Neural progenitor cell (in vitro differentiated cells): Measurements from ENCODE around the gene CERS1. TPM values are rescaled to one million over a fixed set of nuclear protein-coding genes. Genes with fewer than 3 reads are reported as not detected.
A peak's percentile ranks its signal among the peaks of the same experiment; 100 is the strongest.

Experiments
- DNase-seq: peaks from one replicate; pipeline ENCODE4 v3.0.0-alpha.2; 2016; ENCODE audit warnings: low spot score
- H2AFZ ChIP-seq: fragments of 200-600 bp; sonication (generic); replicated peaks from 2 replicates; pipeline ENCODE4 v1.6.1; 2016; ENCODE audit warnings: antibody characterized with exemption
- H3F3A ChIP-seq: fragments of 200-600 bp; sonication (generic); 2 replicates; pipeline ENCODE4 v1.6.1; 2016; ENCODE audit warnings: antibody characterized with exemption, low read depth
- H3K27ac ChIP-seq: fragments of 200-600 bp; sonication (generic); 2 replicates; pipeline ENCODE4 v1.5.1; 2016; ENCODE audit warnings: mild to moderate bottlenecking
- H3K27me3 ChIP-seq: fragments of 200-600 bp; sonication (generic); 2 replicates; pipeline ENCODE4 v1.6.1; 2016; ENCODE audit warnings: mild to moderate bottlenecking, moderate library complexity
- H3K36me3 ChIP-seq: fragments of 200-600 bp; sonication (generic); 2 replicates; pipeline ENCODE4 v1.5.1; 2016
- H3K4me1 ChIP-seq: fragments of 200-600 bp; sonication (generic); 2 replicates; pipeline ENCODE4 v1.6.1; 2016; ENCODE audit warnings: mixed run types
- H3K4me2 ChIP-seq: fragments of 200-600 bp; sonication (generic); 2 replicates; pipeline ENCODE4 v1.6.1; 2016
- H3K4me3 ChIP-seq: fragments of 200-600 bp; sonication (generic); 2 replicates; pipeline ENCODE4 v1.5.1; 2016
- H3K79me2 ChIP-seq: fragments of 200-600 bp; sonication (generic); 2 replicates; pipeline ENCODE4 v1.6.1; 2016; ENCODE audit warnings: low read depth
- H3K9ac ChIP-seq: fragments of 200-600 bp; sonication (generic); 2 replicates; pipeline ENCODE4 v1.6.1; 2016
- H3K9me3 ChIP-seq: fragments of 200-600 bp; sonication (generic); 2 replicates; pipeline ENCODE4 v1.5.1; 2016; ENCODE audit warnings: low read depth
- H4K20me1 ChIP-seq: fragments of 200-600 bp; sonication (generic); 2 replicates; pipeline ENCODE4 v1.6.1; 2016; ENCODE audit warnings: low read depth
- H3K27ac Mint-ChIP-seq: 3 replicates; pipeline ENCODE4 v1.8.0; 2021; ENCODE audit warnings: mixed read lengths
- H3K27me3 Mint-ChIP-seq: 2 replicates; pipeline ENCODE4 v1.8.0; 2022; ENCODE audit warnings: low read depth, mild to moderate bottlenecking, inconsistent platforms, moderate library complexity, mixed read lengths; ENCODE audit not compliant: insufficient read depth
- H3K36me3 Mint-ChIP-seq: 3 replicates; pipeline ENCODE4 v1.8.0; 2021; ENCODE audit warnings: mixed read lengths
- H3K4me1 Mint-ChIP-seq: 3 replicates; pipeline ENCODE4 v1.8.0; 2021; ENCODE audit warnings: mixed read lengths
- H3K4me3 Mint-ChIP-seq: 3 replicates; pipeline ENCODE4 v1.8.0; 2021; ENCODE audit warnings: mild to moderate bottlenecking, moderate library complexity, mixed read lengths
- H3K9me3 Mint-ChIP-seq: 3 replicates; pipeline ENCODE4 v1.8.0; 2020; ENCODE audit warnings: mixed read lengths
- EZH2 ChIP-seq: fragments of 200-600 bp; sonication (generic); IDR thresholded peaks from 2 replicates; pipeline ENCODE4 v1.6.1; 2017; ENCODE audit warnings: antibody characterized with exemption, mild to moderate bottlenecking, moderate library complexity
- EZH2phosphoT487 ChIP-seq: fragments of 200-600 bp; sonication (generic); IDR thresholded peaks from 2 replicates; pipeline ENCODE4 v1.6.1; 2017; ENCODE audit warnings: antibody characterized with exemption
- total RNA-seq: library from RNA; depleted of rRNA; stranded (reverse); fragments of >200 nt; gene quantifications from 2 replicates; pipeline ENCODE4 v1.2.3, GENCODE V29; 2015; ENCODE audit warnings: low replicate concordance
- TF ChIP-seq, protein P1 (sequence below): fragments of 200-600 bp; sonication (generic); IDR thresholded peaks from 2 replicates; pipeline ENCODE4 v1.5.1; 2017; ENCODE audit warnings: antibody characterized with exemption, mild to moderate bottlenecking

The CERS1 gene
- total RNA-seq, 1 donor from 2014 or later: 1.9 TPM

DNA sequence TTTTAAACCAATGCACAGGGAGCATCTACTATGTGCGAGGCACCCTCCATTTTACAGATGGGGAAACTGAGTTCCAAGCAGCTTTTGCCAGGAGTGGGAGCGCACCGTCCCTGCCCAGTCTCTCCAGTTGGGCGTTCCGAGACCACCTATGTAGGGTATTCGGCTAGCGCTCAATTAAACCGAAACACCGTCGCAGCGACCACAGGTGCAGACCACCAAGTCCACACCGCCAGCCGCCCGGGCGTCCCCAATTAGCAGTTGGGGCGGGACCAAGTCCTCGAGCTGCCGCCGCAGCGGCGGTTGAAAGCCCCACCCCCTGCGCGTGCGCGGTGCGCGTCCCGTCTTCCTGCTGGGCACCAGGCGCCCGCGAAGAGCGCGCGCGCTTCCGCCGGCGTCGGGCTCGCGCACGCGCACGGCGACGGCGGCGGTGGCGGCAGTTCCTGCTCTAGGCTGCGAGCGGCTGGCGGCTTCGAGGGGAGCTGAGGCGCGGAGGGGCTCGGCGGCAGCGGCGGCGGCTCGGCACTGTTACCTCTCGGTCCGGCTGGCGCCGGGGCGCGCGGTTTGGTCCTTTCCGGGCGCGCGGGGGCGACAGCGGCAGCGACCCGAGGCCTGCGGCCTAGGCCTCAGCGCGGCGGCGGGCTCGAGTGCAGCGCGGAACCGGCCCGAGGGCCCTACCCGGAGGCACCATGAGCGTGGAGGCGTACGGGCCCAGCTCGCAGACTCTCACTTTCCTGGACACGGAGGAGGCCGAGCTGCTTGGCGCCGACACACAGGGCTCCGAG lies 64.2 kb downstream of the CERS1 start, which contains the start of gene UPF1:
Gene UPF1 (plus strand): TSS at position 436 of the 782 bp plus-strand sequence. CDS start 251 bp downstream, at position 687.
- Mint-ChIP-seq H3K27me3 (peaks cover 15% of the 10 kb centered on the region), H3K36me3 (peaks cover 17% of the 10 kb centered on the region), H3K4me1 (peaks cover 32% of the 10 kb centered on the region), H3K27ac (peak within 1 kb of the TSS; percentile 78), H3K4me3 (peak within 1 kb of the TSS; percentile 97), H3K9me3 (peaks cover 7% of the 10 kb centered on the region)
- Histone ChIP-seq H3K4me3 (peak within 1 kb of the TSS; percentile 65), H3K27me3 (peaks cover 38% of the 10 kb centered on the region), H3K79me2 (peaks cover 48% of the 10 kb centered on the region), H3K36me3 (no peaks in the 10 kb centered on the region), H2AFZ (peak within 1 kb of the TSS; percentile 55), H3K9me3 (no peaks in the 10 kb centered on the region), H3K4me2 (peak within 1 kb of the TSS; percentile 92), H3K27ac (no peak within 1 kb of the TSS), H4K20me1 (peaks cover 45% of the 10 kb centered on the region), H3K4me1 (peaks cover 16% of the 10 kb centered on the region), H3K9ac (peak within 1 kb of the TSS; percentile 72), H3F3A (peaks cover 13% of the 10 kb centered on the region)
- DNase-seq: peak; percentile 98
- TF ChIP-seq, protein P1, sequence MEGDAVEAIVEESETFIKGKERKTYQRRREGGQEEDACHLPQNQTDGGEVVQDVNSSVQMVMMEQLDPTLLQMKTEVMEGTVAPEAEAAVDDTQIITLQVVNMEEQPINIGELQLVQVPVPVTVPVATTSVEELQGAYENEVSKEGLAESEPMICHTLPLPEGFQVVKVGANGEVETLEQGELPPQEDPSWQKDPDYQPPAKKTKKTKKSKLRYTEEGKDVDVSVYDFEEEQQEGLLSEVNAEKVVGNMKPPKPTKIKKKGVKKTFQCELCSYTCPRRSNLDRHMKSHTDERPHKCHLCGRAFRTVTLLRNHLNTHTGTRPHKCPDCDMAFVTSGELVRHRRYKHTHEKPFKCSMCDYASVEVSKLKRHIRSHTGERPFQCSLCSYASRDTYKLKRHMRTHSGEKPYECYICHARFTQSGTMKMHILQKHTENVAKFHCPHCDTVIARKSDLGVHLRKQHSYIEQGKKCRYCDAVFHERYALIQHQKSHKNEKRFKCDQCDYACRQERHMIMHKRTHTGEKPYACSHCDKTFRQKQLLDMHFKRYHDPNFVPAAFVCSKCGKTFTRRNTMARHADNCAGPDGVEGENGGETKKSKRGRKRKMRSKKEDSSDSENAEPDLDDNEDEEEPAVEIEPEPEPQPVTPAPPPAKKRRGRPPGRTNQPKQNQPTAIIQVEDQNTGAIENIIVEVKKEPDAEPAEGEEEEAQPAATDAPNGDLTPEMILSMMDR: peak; percentile 7
- no peak for TF ChIP-seq EZH2phosphoT487

DNA sequence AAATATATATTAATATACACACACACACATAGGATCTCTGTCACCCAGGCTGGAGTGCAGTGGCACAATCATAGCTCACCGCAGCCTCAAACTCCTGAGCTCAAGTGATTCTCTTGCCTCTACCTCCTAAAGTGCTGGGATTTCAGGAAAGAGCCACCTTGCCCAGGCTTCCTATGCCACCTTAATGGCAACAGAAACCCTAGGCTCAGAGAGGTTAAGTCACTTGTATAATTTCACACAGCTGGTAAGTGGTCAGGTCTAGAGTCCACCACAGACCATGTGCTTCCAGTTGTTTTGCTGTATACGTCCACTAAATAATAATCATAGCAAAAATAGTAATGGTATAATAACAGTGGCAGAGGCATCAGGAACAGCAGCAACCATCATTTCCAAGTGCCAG lies 65.5 kb downstream of the CERS1 start:
- H3K36me3 ChIP-seq: no peaks in the 10 kb centered on the region
- no peak overlapping the region for H2AFZ ChIP-seq
- peaks cover 36% of the 10 kb centered on the region for H3K79me2 ChIP-seq
- H3K4me2 ChIP-seq: no peak overlapping the region
- H3K27ac Mint-ChIP-seq: no peak overlapping the region
- H3K4me1 Mint-ChIP-seq: peaks cover 25% of the 10 kb centered on the region
- no peak overlapping the region for H3K9ac ChIP-seq
- H3K9me3 Mint-ChIP-seq: peaks cover 13% of the 10 kb centered on the region
- no peaks in the 10 kb centered on the region for H3K9me3 ChIP-seq
- peaks cover 32% of the 10 kb centered on the region for H4K20me1 ChIP-seq
- peaks cover 9% of the 10 kb centered on the region for H3K36me3 Mint-ChIP-seq
- no peak overlapping the region for H3K4me3 ChIP-seq
- peaks cover 15% of the 10 kb centered on the region for H3K27me3 Mint-ChIP-seq
- no peak for DNase-seq
- peak overlapping the region; percentile 62 for H3K4me3 Mint-ChIP-seq
- peaks cover 13% of the 10 kb centered on the region for H3F3A ChIP-seq
- H3K27ac ChIP-seq: no peak overlapping the region
- TF ChIP-seq EZH2phosphoT487 (no peak), EZH2 (no peak)
- TF ChIP-seq, protein P1: no peak
- H3K27me3 ChIP-seq: peaks cover 47% of the 10 kb centered on the region
- peaks cover 16% of the 10 kb centered on the region for H3K4me1 ChIP-seq

DNA sequence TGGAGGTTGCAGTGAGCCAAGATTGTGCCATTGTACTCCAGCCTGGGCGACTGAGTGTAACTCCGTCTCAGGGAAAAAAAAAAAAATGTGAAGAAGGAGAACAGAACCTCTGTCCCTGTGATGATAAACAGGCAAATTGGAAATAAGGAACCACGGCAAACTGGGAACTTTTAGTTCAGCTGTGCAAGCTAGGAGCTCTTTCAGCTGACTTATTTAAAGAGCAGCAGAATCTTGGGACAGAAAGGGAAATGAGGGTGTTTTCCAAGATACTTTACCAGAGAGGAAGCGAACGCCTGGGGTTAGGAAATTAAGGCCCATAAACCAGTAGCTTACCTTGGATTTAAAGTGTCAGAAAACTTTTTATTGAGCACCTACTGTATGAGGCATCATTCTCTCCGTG lies 67.2 kb downstream of the CERS1 start:
- Mint-ChIP-seq H3K4me1 (peaks cover 11% of the 10 kb centered on the region), H3K36me3 (peaks cover under 1% of the 10 kb centered on the region), H3K4me3 (no peak overlapping the region), H3K27me3 (peaks cover 15% of the 10 kb centered on the region), H3K9me3 (peaks cover 13% of the 10 kb centered on the region), H3K27ac (no peak overlapping the region)
- H3K4me2 ChIP-seq: no peak overlapping the region
- no peaks in the 10 kb centered on the region for H3K36me3 ChIP-seq
- H2AFZ ChIP-seq: no peak overlapping the region
- H3K9ac ChIP-seq: no peak overlapping the region
- no peak overlapping the region for H3K27ac ChIP-seq
- H4K20me1 ChIP-seq: peaks cover 15% of the 10 kb centered on the region
- H3K27me3 ChIP-seq: peaks cover 47% of the 10 kb centered on the region
- no peak for TF ChIP-seq EZH2
- TF ChIP-seq, protein P1: no peak
- TF ChIP-seq EZH2phosphoT487: no peak
- peaks cover 19% of the 10 kb centered on the region for H3K79me2 ChIP-seq
- peaks cover 7% of the 10 kb centered on the region for H3K4me1 ChIP-seq
- no peaks in the 10 kb centered on the region for H3K9me3 ChIP-seq
- peaks cover 3% of the 10 kb centered on the region for H3F3A ChIP-seq
- H3K4me3 ChIP-seq: no peak overlapping the region
- DNase-seq: no peak

Other genes with a start within 250 kb of the CERS1 start
- gene CRTC1, start 212.5 kb downstream of the CERS1 start, total RNA-seq: 2.4 and 5.7 TPM in 2 replicates
- not detected in 2 replicates for gene COMP, start 104.9 kb downstream of the CERS1 start, total RNA-seq
- gene UPF1, start 64.2 kb downstream of the CERS1 start, total RNA-seq: 65.2 and 69.8 TPM in 2 replicates
- gene COPE, start 23.2 kb upstream of the CERS1 start, total RNA-seq: 95.2 and 225 TPM in 2 replicates
- 19.9 and 23.4 TPM in 2 replicates for gene DDX49, start 23.6 kb upstream of the CERS1 start, total RNA-seq
- gene HOMER3, start 45.1 kb upstream of the CERS1 start, total RNA-seq: 28.2 and 66.9 TPM in 2 replicates
- 123 and 125 TPM in 2 replicates for gene SUGP2, start 137.4 kb upstream of the CERS1 start, total RNA-seq
- 18.1 and 35.0 TPM in 2 replicates for gene ARMC6, start 137.4 kb upstream of the CERS1 start, total RNA-seq
- gene SLC25A42, start 167.8 kb upstream of the CERS1 start, total RNA-seq: 4.0 and 6.2 TPM in 2 replicates
- 13.3 and 38.3 TPM in 2 replicates for gene TMEM161A, start 242.3 kb upstream of the CERS1 start, total RNA-seq